HepG2 (cell line): ENCODE data around the gene SETD2. TPM values are rescaled to one million over a fixed set of nuclear protein-coding genes. Genes with fewer than 3 reads are reported as not detected.
"Not testable (repeated sequence)": the region's sequence is repeated elsewhere in the genome, so short reads cannot be mapped to it uniquely, and the experiment has no call there.

Experiments used
- ATAC-seq: fragments of 200-7000 bp; cut with Tn5 transposase; 3 replicates; pipeline ENCODE4 v1.9.1; 2020; ENCODE audit warnings: mild to moderate bottlenecking, moderate library complexity
- BruUV-seq: library from RNA; stranded (reverse); fragments of 400-500 nt; replicated peaks from 2 replicates; lab custom pipeline; 2021; lab: Mats Ljungman, UMichigan
- CTCF ChIA-PET: fragments of 300-600 bp; formaldehyde crosslinking; extraction: SDS; loops from one replicate; lab custom pipeline; 2021; ENCODE audit warnings: low total read pairs, inconsistent platforms, low intra/inter-chr PET ratio; lab: Yijun Ruan, JAX
- POLR2A ChIA-PET: fragments of 350-600 bp; sonication (Branson Sonifier 250); formaldehyde crosslinking; loops from one replicate; lab custom pipeline; 2020; ENCODE audit warnings: antibody characterized with exemption, inconsistent platforms; lab: Yijun Ruan, JAX
- DNase-seq: peaks from one replicate; pipeline ENCODE4 v3.0.0-alpha.2; 2015; ENCODE audit warnings: low spot score
- FAIRE-seq: peaks from 3 replicates; lab custom pipeline; 2011; peaks lifted over from hg19 to GRCh38; lab: Jason Lieb, UNC
- H2AFZ ChIP-seq: one replicate; pipeline ENCODE4 v1.6.1; 2011; ENCODE audit warnings: low read length, inconsistent platforms
- H3K27ac ChIP-seq: fragments of 300-600 bp; 3 replicates; pipeline ENCODE4 v1.8.0; 2011; ENCODE audit warnings: mixed run types, mild to moderate bottlenecking, mixed read lengths, low read length, inconsistent platforms; ENCODE audit not compliant: insufficient read depth; ENCODE audit errors: extremely low read length
- H3K27me3 ChIP-seq, 2 experiments: fragments of 200-600 bp in 1 of 2; 2 replicates in 1 of 2; 3 replicates in 1 of 2; pipeline versions ENCODE4 v1.6.0 to v1.8.0; 2011; ENCODE audit warnings: low read length in 2 of 2, mild to moderate bottlenecking in 2 of 2, moderate library complexity in 2 of 2, inconsistent platforms in 1 of 2; ENCODE audit not compliant: insufficient read depth in 2 of 2, control insufficient read depth in 1 of 2
- H3K36me3 ChIP-seq, 2 experiments: fragments of 200-600 bp in 1 of 2; replicated peaks in 1 of 2; 2 replicates in 1 of 2; 3 replicates in 1 of 2; pipeline versions ENCODE4 v1.5.1 to v1.8.0; 2011; ENCODE audit warnings: low read length in 2 of 2, inconsistent platforms in 1 of 2; ENCODE audit not compliant: insufficient read depth in 2 of 2, control insufficient read depth in 1 of 2
- H3K4me1 ChIP-seq: 2 replicates; pipeline ENCODE4 v1.5.1; 2012; ENCODE audit warnings: low read length, inconsistent platforms; ENCODE audit not compliant: insufficient read depth
- H3K4me2 ChIP-seq: 2 replicates; pipeline ENCODE4 v1.6.0; 2011; ENCODE audit warnings: low read depth, low read length, inconsistent platforms
- H3K4me3 ChIP-seq, 3 experiments: fragments of 200-600 bp in 1 of 3; sonication (generic), shearing (Covaris generic) in 1 of 3; replicated peaks in 1 of 3; 2 replicates each; pipeline ENCODE4 v1.5.1; 2011 to 2016; ENCODE audit warnings: low read length in 3 of 3, inconsistent platforms in 2 of 3, low read depth in 2 of 3, mild to moderate bottlenecking in 2 of 3, control low read depth in 1 of 3, mixed read lengths in 1 of 3; ENCODE audit not compliant: insufficient read depth in 1 of 3
- H3K79me2 ChIP-seq: one replicate; pipeline ENCODE4 v1.6.1; 2011; ENCODE audit warnings: low read length, inconsistent platforms; ENCODE audit not compliant: insufficient read depth
- H3K9ac ChIP-seq: 2 replicates; pipeline ENCODE4 v1.6.0; 2011; ENCODE audit warnings: mild to moderate bottlenecking, low read depth, low read length, inconsistent platforms; ENCODE audit not compliant: insufficient read depth
- H3K9me3 ChIP-seq: 2 replicates; pipeline ENCODE4 v1.5.1; 2012; ENCODE audit warnings: mild to moderate bottlenecking, low read length
- H4K20me1 ChIP-seq: 2 replicates; pipeline ENCODE4 v1.6.0; 2011; ENCODE audit warnings: inconsistent platforms, mild to moderate bottlenecking, low read length, moderate library complexity; ENCODE audit not compliant: insufficient read depth
- FOXA1 ChIP-seq, 2 experiments: fragments of 450-650 bp in 1 of 2; sonication (generic) in 1 of 2; formaldehyde crosslinking in 1 of 2; IDR thresholded peaks; 2 replicates each; pipeline versions ENCODE4 v1.4.0 to v1.6.1; 2016 to 2020; ENCODE audit warnings: missing genetic modification reagents in 1 of 2
- MATR3 ChIP-seq: sonication (generic); formaldehyde crosslinking; IDR thresholded peaks from 2 replicates; pipeline ENCODE4 v1.4.0; 2020; ENCODE audit warnings: missing genetic modification reagents
- PAXIP1 ChIP-seq: sonication (generic); formaldehyde crosslinking; conservative IDR thresholded peaks from 2 replicates; pipeline ENCODE4 v1.4.0; 2020; ENCODE audit warnings: mild to moderate bottlenecking, missing genetic modification reagents, moderate library complexity
- ZNF10 ChIP-seq: sonication (generic); formaldehyde crosslinking; IDR thresholded peaks from 2 replicates; pipeline ENCODE4 v1.4.0; 2020; ENCODE audit warnings: mild to moderate bottlenecking, low read depth, missing genetic modification reagents, borderline replicate concordance
- ZNF180 ChIP-seq: sonication (generic); formaldehyde crosslinking; IDR thresholded peaks from 2 replicates; pipeline ENCODE4 v1.4.0; 2020; ENCODE audit warnings: low read depth, missing genetic modification reagents, borderline replicate concordance
- ZNF20 ChIP-seq: sonication (generic); formaldehyde crosslinking; IDR thresholded peaks from 2 replicates; pipeline ENCODE4 v1.4.0; 2020; ENCODE audit warnings: mild to moderate bottlenecking, moderate library complexity, missing genetic modification reagents
- ZNF329 ChIP-seq: sonication (generic); formaldehyde crosslinking; IDR thresholded peaks from 2 replicates; pipeline ENCODE4 v1.9.0; 2021; ENCODE audit warnings: low read depth, mild to moderate bottlenecking, missing genetic modification reagents
- WGBS: methylation state at CpG from one replicate; pipeline ENCODE4 v1.1.6; 2017; ENCODE audit warnings: low lambda C conversion rate; 5-methylcytosine and 5-hydroxymethylcytosine counted together
- in situ Hi-C: cut with HindIII; loops from 2 replicates; pipeline ENCODE4 v1.10.0; 2017; ENCODE audit warnings: low pct_unique_long_range_greater_than_20kb; ENCODE audit not compliant: extremely low pct_ligation_motif_present
- intact Hi-C: fragments of 100-400 bp; cut with micrococcal nuclease; formaldehyde crosslinking; loops from one replicate; pipeline ENCODE4 v1.10.0; 2022; ENCODE audit not compliant: unreplicated experiment
- polyA plus RNA-seq, 8 experiments: library from polyadenylated mRNA; depleted of rRNA in 3 of 8; stranded (reverse) in 7 of 8; unstranded in 1 of 8; fragments of >200 nt; fragmentation: Illumina TruSeq in 4 of 8; extraction: Trizol in 4 of 8; gene quantifications; 2 replicates each; pipeline versions ENCODE4 v1.2.1 to v1.2.3, GENCODE V29; 2011 to 2016; ENCODE audit warnings: low read depth in 4 of 8, missing spikeins in 1 of 8, mixed read lengths in 1 of 8; ENCODE audit not compliant: insufficient read depth in 1 of 8
- total RNA-seq, 5 experiments: library from RNA; depleted of rRNA; stranded (reverse); fragments of >200 nt; fragmentation: Illumina TruSeq; extraction: Trizol; gene quantifications; 2 replicates each; pipeline ENCODE4 v1.2.3, GENCODE V29; 2016; ENCODE audit warnings: low read depth in 1 of 5
- TF ChIP-seq, protein P1 (sequence below): IDR thresholded peaks from 2 replicates; pipeline ENCODE4 v1.6.1; 2016; ENCODE audit warnings: missing biosample characterization, missing genetic modification reagents, low read depth

Gene SETD2
- total and polyA plus RNA-seq, 2 of the 13 experiments (the other 11 are each of a cell fraction or from before 2014, with no cell fraction given): 14.2 to 24.2 TPM

- TF ChIP-seq PAXIP1 (CRISPR knock-in tag) (no peak), ZNF180 (no peak), ZNF10 (CRISPR knock-in tag) (no peak), ZNF20 (CRISPR knock-in tag) (no peak), FOXA1 (IDR thresholded peaks at IDR 0.05) (no peak), FOXA1 (CRISPR knock-in tag; IDR thresholded peaks at IDR 0.05) (no peak), ZNF329 (CRISPR knock-in tag) (no peak), MATR3 (CRISPR knock-in tag) (no peak)
- TF ChIP-seq, protein P1, sequence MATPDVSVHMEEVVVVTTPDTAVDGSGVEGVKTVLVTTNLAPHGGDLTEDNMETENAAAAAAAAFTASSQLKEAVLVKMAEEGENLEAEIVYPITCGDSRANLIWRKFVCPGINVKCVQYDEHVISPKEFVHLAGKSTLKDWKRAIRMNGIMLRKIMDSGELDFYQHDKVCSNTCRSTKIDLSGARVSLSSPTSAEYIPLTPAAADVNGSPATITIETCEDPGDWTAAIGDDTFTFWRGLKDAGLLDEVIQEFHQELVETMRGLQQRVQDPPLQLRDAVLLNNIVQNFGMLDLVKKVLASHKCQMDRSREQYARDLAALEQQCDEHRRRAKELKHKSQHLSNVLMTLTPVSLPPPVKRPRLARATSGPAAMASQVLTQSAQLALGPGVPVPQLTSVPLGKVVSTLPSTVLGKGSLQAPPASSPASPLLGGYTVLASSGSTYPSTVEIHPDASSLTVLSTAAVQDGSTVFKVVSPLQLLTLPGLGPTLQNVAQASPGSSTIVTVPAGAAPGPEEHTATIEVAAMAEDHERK (CRISPR knock-in tag): no peak
These were observed 46.0 kb downstream of the SETD2 start (continued) for GRCh38 chr3:47117807-47118364.

DNA sequence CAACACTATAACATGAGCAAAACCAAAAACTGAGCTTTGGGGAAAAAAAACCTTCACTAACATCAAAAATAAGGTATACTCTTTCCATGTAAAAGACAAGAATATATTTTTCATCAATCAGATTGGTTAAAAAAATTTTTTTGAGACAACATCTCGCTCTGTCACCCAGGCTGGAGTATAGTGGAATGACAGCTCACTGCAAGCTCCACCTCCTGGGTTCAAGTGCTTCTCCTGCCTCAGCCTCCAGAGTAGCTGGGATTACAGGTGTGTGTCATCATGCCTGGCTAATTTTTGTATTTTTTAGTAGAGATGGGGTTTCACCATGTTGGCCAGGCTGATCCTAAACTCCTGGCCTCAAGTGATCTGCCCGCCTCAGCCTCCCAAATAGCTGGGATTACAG is 48.4 kb downstream of the SETD2 start:
- H3K27me3 ChIP-seq, CTCF ChIA-PET, H3K79me2 ChIP-seq, H3K27ac ChIP-seq, H4K20me1 ChIP-seq, H2AFZ ChIP-seq, POLR2A ChIA-PET, in situ Hi-C loops, FAIRE-seq, DNase-seq, H3K4me1 ChIP-seq, ATAC-seq, intact Hi-C loops, BruUV-seq, H3K9ac ChIP-seq, H3K4me3 ChIP-seq, H3K9me3 ChIP-seq, H3K4me2 ChIP-seq: not testable (repeated sequence)
- 100% methylated on average over 2 of the region's 2 CpGs for WGBS
- peaks cover 16 to 65% of the 10 kb centered on the region in 2 experiments for H3K36me3 ChIP-seq
